K562 (cell line): ENCODE data around the gene MRPL54. TPM values are rescaled to one million over a fixed set of nuclear protein-coding genes. Genes with fewer than 3 reads are reported as not detected.

ENCODE experiments used
- ARID4B ChIP-seq: sonication (generic); formaldehyde crosslinking; IDR thresholded peaks from 2 replicates; pipeline ENCODE4 v1.8.0; 2022; ENCODE audit warnings: mild to moderate bottlenecking, missing genetic modification reagents
- BRF1 ChIP-seq: IDR thresholded peaks from 3 replicates; pipeline ENCODE4 v1.6.1; 2011; ENCODE audit warnings: borderline replicate concordance, mild to moderate bottlenecking; ENCODE audit not compliant: insufficient read length; ENCODE audit errors: extremely low read depth
- CHD1 ChIP-seq: fragments of 200-600 bp; sonication (generic); IDR thresholded peaks from one replicate; pipeline ENCODE4 v1.6.1; 2012; ENCODE audit warnings: mild to moderate bottlenecking, moderate library complexity, low read length, inconsistent platforms
- COPS2 ChIP-seq: fragments of 450-650 bp; conservative IDR thresholded peaks from 2 replicates; pipeline ENCODE4 v1.6.1; 2016; ENCODE audit warnings: mild to moderate bottlenecking, moderate library complexity
- EWSR1 ChIP-seq: fragments of 450-650 bp; IDR thresholded peaks from 2 replicates; pipeline ENCODE4 v1.6.1; 2018; ENCODE audit warnings: borderline replicate concordance, mild to moderate bottlenecking, low read depth, moderate library complexity; ENCODE audit not compliant: partially characterized antibody
- GABPB1 ChIP-seq: sonication (generic); formaldehyde crosslinking; IDR thresholded peaks from 2 replicates; pipeline ENCODE4 v1.8.0; 2022; ENCODE audit warnings: mild to moderate bottlenecking, missing genetic modification reagents
- SMAD3 ChIP-seq: fragments of 450-650 bp; formaldehyde crosslinking; conservative IDR thresholded peaks from 2 replicates; pipeline ENCODE4 v1.4.0; 2020; ENCODE audit warnings: mild to moderate bottlenecking
- SP2 ChIP-seq: IDR thresholded peaks from 2 replicates; pipeline ENCODE4 v1.6.1; 2011; ENCODE audit warnings: mild to moderate bottlenecking, low read depth, low read length, moderate library complexity; ENCODE audit not compliant: poor library complexity, severe bottlenecking; ENCODE audit errors: extremely low read depth
- THRAP3 ChIP-seq: fragments of 450-650 bp; IDR thresholded peaks from 2 replicates; pipeline ENCODE4 v1.6.1; 2016; ENCODE audit warnings: mild to moderate bottlenecking, inconsistent platforms, borderline replicate concordance
- ZNF668 ChIP-seq: fragments of 250-450 bp; sonication (Bioruptor Pico); IDR thresholded peaks from 2 replicates; pipeline ENCODE4 v1.8.0; 2022; ENCODE audit warnings: mild to moderate bottlenecking, inconsistent platforms
- ZNF79 ChIP-seq: fragments of 250-450 bp; sonication (Bioruptor Pico); IDR thresholded peaks from 2 replicates; pipeline ENCODE4 v1.4.0; 2020; ENCODE audit warnings: low read depth, mild to moderate bottlenecking, moderate library complexity
- ZSCAN29 ChIP-seq: fragments of 450-650 bp; IDR thresholded peaks from 2 replicates; pipeline ENCODE4 v1.6.1; 2017
- polyA plus RNA-seq, 8 experiments: library from polyadenylated mRNA; depleted of rRNA in 4 of 8; stranded (reverse) in 5 of 8; unstranded in 3 of 8; fragments of >200 nt; fragmentation: Nextera tagmentation in 2 of 8; fragmentation: Illumina TruSeq in 1 of 8; extraction: Ambion mirVana in 2 of 8; extraction: Trizol in 1 of 8; gene quantifications; 2 replicates each; pipeline versions ENCODE4 v1.2.1 to v1.2.3, GENCODE V29; 2011 to 2014; ENCODE audit warnings: inconsistent platforms in 1 of 8, missing spikeins in 1 of 8
- total RNA-seq, 7 experiments: library from RNA; depleted of rRNA in 6 of 7; stranded (reverse); fragments of >200 nt in 6 of 7; fragmentation: Illumina TruSeq in 2 of 7; extraction: Trizol in 2 of 7; gene quantifications; 2 replicates each; pipeline versions ENCODE4 v1.2.1 to v1.2.3, GENCODE V29; 2011 to 2021; ENCODE audit warnings: low replicate concordance in 1 of 7
- TF ChIP-seq, protein P1 (sequence below), 2 experiments: fragments of 450-650 bp; conservative IDR thresholded peaks; 2 replicates each; pipeline ENCODE4 v1.6.1; 2017; ENCODE audit warnings: mild to moderate bottlenecking in 2 of 2, moderate library complexity in 2 of 2
- TF ChIP-seq, protein P2 (sequence below): sonication (generic); formaldehyde crosslinking; IDR thresholded peaks from 2 replicates; pipeline ENCODE4 v1.9.0; 2022; ENCODE audit warnings: mild to moderate bottlenecking, missing genetic modification reagents
- TF ChIP-seq, protein P3 (sequence below): fragments of 450-650 bp; formaldehyde crosslinking; IDR thresholded peaks from 2 replicates; pipeline ENCODE4 v1.4.0; 2022; ENCODE audit warnings: mild to moderate bottlenecking, moderate library complexity

The MRPL54 gene
- total and polyA plus RNA-seq, 9 of the 15 experiments (the other 6 are each of a cell fraction or from before 2014, with no cell fraction given), result 3.5 to 120 (median 56.9) TPM

DNA sequence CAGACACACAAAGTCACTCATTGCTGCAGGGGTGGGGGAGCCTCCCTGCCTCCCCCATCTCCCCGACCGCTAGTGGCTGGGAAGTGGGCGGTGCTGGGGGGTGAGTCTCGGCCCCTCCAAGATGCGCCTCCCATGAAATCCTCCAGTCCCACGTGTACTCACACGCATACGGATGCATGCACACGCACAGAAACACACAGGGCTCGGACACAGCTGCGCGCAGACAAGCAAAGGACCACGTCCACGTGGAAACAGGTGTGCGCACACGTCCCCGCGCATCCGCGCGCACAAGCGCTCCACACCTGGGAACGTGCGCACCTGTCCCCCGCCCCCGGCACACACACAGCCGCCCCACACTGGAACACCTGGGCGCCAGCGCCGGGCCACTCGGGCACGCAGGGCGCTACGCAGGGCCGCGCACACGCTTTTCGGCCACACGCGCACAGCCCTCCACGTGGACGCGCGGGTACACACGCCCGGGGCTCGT lies 23.0 kb downstream of the MRPL54 start (continued):
- peak; percentile 39; the same call in 1 of the 2 replicates for TF ChIP-seq ARID4B (CRISPR knock-in tag)
- no peak for TF ChIP-seq THRAP3
- no peak for TF ChIP-seq EWSR1
- no peak for TF ChIP-seq SP2
- no peak for TF ChIP-seq BRF1
- TF ChIP-seq GABPB1, result peak; percentile 58; the same call in 1 of the 2 replicates
- TF ChIP-seq, protein P1, sequence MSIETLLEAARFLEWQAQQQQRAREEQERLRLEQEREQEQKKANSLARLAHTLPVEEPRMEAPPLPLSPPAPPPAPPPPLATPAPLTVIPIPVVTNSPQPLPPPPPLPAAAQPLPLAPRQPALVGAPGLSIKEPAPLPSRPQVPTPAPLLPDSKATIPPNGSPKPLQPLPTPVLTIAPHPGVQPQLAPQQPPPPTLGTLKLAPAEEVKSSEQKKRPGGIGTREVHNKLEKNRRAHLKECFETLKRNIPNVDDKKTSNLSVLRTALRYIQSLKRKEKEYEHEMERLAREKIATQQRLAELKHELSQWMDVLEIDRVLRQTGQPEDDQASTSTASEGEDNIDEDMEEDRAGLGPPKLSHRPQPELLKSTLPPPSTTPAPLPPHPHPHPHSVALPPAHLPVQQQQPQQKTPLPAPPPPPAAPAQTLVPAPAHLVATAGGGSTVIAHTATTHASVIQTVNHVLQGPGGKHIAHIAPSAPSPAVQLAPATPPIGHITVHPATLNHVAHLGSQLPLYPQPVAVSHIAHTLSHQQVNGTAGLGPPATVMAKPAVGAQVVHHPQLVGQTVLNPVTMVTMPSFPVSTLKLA (conservative IDR thresholded peaks at IDR 0.05), result peak; percentile 86 to 90
- TF ChIP-seq, protein P2, sequence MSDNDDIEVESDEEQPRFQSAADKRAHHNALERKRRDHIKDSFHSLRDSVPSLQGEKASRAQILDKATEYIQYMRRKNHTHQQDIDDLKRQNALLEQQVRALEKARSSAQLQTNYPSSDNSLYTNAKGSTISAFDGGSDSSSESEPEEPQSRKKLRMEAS (CRISPR knock-in tag), result peak; percentile 93
- no peak for TF ChIP-seq ZNF79 (CRISPR knock-in tag)
- TF ChIP-seq CHD1, result peak; percentile 48
- TF ChIP-seq ZSCAN29, result no peak
- TF ChIP-seq SMAD3, result no peak
- TF ChIP-seq ZNF668 (CRISPR knock-in tag), result no peak
- TF ChIP-seq, protein P3, sequence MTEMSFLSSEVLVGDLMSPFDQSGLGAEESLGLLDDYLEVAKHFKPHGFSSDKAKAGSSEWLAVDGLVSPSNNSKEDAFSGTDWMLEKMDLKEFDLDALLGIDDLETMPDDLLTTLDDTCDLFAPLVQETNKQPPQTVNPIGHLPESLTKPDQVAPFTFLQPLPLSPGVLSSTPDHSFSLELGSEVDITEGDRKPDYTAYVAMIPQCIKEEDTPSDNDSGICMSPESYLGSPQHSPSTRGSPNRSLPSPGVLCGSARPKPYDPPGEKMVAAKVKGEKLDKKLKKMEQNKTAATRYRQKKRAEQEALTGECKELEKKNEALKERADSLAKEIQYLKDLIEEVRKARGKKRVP (CRISPR knock-in tag), result peak; percentile 6; the same call in 1 of the 2 replicates
- no peak for TF ChIP-seq COPS2
